K562 (cell line): Measurements from ENCODE around the gene LHB. TPM values are rescaled to one million over a fixed set of nuclear protein-coding genes. Genes with fewer than 3 reads are reported as not detected.

Experiments
- ADNP ChIP-seq: fragments of 200-800 bp; sonication (Bioruptor generic); IDR thresholded peaks from 2 replicates; pipeline ENCODE4 v1.6.1; 2016; ENCODE audit warnings: missing genetic modification characterization, missing compliant biosample characterization
- CHD1 ChIP-seq: fragments of 200-600 bp; sonication (generic); IDR thresholded peaks from one replicate; pipeline ENCODE4 v1.6.1; 2012; ENCODE audit warnings: mild to moderate bottlenecking, moderate library complexity, low read length, inconsistent platforms
- ETV5 ChIP-seq: sonication (generic); formaldehyde crosslinking; IDR thresholded peaks from 2 replicates; pipeline ENCODE4 v1.4.0; 2020; ENCODE audit warnings: low read depth, mild to moderate bottlenecking, missing genetic modification reagents
- HDAC8 ChIP-seq: fragments of 450-650 bp; IDR thresholded peaks from 2 replicates; pipeline ENCODE4 v1.6.1; 2016; ENCODE audit warnings: mild to moderate bottlenecking, missing genetic modification characterization, moderate library complexity, missing compliant biosample characterization
- PRPF4 ChIP-seq: fragments of 200-400 bp; formaldehyde crosslinking; IDR thresholded peaks from one replicate; pipeline ENCODE4 v1.6.1; 2017; ENCODE audit warnings: low read length, low read depth, mild to moderate bottlenecking; ENCODE audit not compliant: insufficient read depth, poor library complexity, severe bottlenecking
- PTTG1 ChIP-seq: fragments of 450-650 bp; IDR thresholded peaks from 2 replicates; pipeline ENCODE4 v1.6.1; 2016; ENCODE audit warnings: low read depth, mild to moderate bottlenecking, missing genetic modification characterization, missing compliant biosample characterization
- SRF ChIP-seq, 2 experiments: fragments of 250-450, 450-650 bp in 1 of 2; sonication (Bioruptor Pico) in 1 of 2; sonication (generic) in 1 of 2; formaldehyde crosslinking; IDR thresholded peaks; 2 replicates each; pipeline versions ENCODE4 v1.5.0 to v1.5.1; 2020 to 2022; ENCODE audit warnings: mild to moderate bottlenecking in 1 of 2, missing genetic modification reagents in 1 of 2
- ZFP1 ChIP-seq: fragments of 450-650 bp; formaldehyde crosslinking; IDR thresholded peaks from 2 replicates; pipeline ENCODE4 v1.4.0; 2020; ENCODE audit warnings: mild to moderate bottlenecking, mixed read lengths
- ZFPM2 ChIP-seq: fragments of 250-450 bp; sonication (Bioruptor Pico); IDR thresholded peaks from 2 replicates; pipeline ENCODE4 v1.5.1; 2022; ENCODE audit warnings: mild to moderate bottlenecking
- polyA plus RNA-seq, 8 experiments: library from polyadenylated mRNA; depleted of rRNA in 4 of 8; stranded (reverse) in 5 of 8; unstranded in 3 of 8; fragments of >200 nt; fragmentation: Nextera tagmentation in 2 of 8; fragmentation: Illumina TruSeq in 1 of 8; extraction: Ambion mirVana in 2 of 8; extraction: Trizol in 1 of 8; gene quantifications; 2 replicates each; pipeline versions ENCODE4 v1.2.1 to v1.2.3, GENCODE V29; 2011 to 2014; ENCODE audit warnings: inconsistent platforms in 1 of 8, missing spikeins in 1 of 8
- total RNA-seq, 7 experiments: library from RNA; depleted of rRNA in 6 of 7; stranded (reverse); fragments of >200 nt in 6 of 7; fragmentation: Illumina TruSeq in 2 of 7; extraction: Trizol in 2 of 7; gene quantifications; 2 replicates each; pipeline versions ENCODE4 v1.2.1 to v1.2.3, GENCODE V29; 2011 to 2021; ENCODE audit warnings: low replicate concordance in 1 of 7
- TF ChIP-seq, protein P1 (sequence below), 2 experiments: fragments of 450-650 bp; IDR thresholded peaks; 2 replicates each; pipeline ENCODE4 v1.6.1; 2016; ENCODE audit warnings: mild to moderate bottlenecking in 2 of 2, borderline replicate concordance in 1 of 2, low read depth in 1 of 2, moderate library complexity in 1 of 2
- TF ChIP-seq, protein P2 (sequence below): fragments of 450-650 bp; formaldehyde crosslinking; IDR thresholded peaks from 2 replicates; pipeline ENCODE4 v1.4.0; 2020; ENCODE audit warnings: mild to moderate bottlenecking, moderate library complexity
- TF ChIP-seq, protein P3 (sequence below), 3 experiments: IDR thresholded peaks in 2 of 3; conservative IDR thresholded peaks in 1 of 3; 2 replicates each; pipeline ENCODE4 v1.5.1; 2011 to 2012; ENCODE audit warnings: low read length in 3 of 3, mild to moderate bottlenecking in 3 of 3, control low read depth in 2 of 3, improper control_type of control experiment in 1 of 3, inconsistent platforms in 1 of 3, low read depth in 1 of 3, mixed read lengths in 1 of 3, moderate library complexity in 1 of 3; ENCODE audit not compliant: insufficient read depth in 2 of 3

LHB gene
- total and polyA plus RNA-seq, 9 of the 15 experiments (the other 6 are each of a cell fraction or from before 2014, with no cell fraction given): 0.54 TPM; not detected in 8

DNA sequence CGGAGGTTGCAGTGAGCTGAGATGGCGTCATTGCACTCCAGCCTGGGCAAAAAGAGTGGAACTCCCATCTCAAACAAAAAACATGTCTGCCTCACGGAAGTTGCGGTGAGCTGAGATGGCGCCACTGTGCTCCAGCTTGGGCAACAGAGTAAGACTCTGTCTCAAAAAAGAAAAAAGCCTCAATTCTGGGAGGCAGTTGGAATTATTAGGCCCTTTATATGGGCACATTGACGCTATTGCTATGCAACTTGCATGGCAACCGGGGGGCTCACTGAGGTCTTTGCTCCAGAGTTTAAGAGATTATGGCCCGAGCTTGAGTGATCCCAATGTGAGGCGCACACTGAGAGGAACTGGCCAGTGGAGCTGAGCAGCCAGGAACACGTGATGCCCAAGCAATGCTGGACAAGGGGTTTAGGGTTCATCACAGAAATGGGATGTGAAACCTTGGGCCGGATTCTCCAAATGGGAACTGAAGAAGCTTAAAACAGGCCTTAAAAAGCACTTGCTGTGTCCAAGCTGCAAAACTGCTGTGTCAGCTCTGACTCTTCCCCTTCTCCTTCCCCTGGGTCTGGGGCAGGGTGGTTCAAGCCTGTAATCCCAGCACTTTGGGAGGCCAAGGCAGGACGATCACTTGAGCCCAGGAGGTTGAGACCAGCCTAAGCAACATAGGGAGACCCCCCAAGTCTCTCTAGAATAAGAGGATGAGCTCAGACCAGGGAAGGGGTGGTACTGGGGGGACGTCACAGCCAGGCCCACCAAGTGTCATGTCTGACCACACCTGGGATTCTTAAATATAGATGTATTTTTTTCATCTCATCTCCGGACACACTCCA is 49.3 kb downstream of the LHB start (continued):
- TF ChIP-seq, protein P1, sequence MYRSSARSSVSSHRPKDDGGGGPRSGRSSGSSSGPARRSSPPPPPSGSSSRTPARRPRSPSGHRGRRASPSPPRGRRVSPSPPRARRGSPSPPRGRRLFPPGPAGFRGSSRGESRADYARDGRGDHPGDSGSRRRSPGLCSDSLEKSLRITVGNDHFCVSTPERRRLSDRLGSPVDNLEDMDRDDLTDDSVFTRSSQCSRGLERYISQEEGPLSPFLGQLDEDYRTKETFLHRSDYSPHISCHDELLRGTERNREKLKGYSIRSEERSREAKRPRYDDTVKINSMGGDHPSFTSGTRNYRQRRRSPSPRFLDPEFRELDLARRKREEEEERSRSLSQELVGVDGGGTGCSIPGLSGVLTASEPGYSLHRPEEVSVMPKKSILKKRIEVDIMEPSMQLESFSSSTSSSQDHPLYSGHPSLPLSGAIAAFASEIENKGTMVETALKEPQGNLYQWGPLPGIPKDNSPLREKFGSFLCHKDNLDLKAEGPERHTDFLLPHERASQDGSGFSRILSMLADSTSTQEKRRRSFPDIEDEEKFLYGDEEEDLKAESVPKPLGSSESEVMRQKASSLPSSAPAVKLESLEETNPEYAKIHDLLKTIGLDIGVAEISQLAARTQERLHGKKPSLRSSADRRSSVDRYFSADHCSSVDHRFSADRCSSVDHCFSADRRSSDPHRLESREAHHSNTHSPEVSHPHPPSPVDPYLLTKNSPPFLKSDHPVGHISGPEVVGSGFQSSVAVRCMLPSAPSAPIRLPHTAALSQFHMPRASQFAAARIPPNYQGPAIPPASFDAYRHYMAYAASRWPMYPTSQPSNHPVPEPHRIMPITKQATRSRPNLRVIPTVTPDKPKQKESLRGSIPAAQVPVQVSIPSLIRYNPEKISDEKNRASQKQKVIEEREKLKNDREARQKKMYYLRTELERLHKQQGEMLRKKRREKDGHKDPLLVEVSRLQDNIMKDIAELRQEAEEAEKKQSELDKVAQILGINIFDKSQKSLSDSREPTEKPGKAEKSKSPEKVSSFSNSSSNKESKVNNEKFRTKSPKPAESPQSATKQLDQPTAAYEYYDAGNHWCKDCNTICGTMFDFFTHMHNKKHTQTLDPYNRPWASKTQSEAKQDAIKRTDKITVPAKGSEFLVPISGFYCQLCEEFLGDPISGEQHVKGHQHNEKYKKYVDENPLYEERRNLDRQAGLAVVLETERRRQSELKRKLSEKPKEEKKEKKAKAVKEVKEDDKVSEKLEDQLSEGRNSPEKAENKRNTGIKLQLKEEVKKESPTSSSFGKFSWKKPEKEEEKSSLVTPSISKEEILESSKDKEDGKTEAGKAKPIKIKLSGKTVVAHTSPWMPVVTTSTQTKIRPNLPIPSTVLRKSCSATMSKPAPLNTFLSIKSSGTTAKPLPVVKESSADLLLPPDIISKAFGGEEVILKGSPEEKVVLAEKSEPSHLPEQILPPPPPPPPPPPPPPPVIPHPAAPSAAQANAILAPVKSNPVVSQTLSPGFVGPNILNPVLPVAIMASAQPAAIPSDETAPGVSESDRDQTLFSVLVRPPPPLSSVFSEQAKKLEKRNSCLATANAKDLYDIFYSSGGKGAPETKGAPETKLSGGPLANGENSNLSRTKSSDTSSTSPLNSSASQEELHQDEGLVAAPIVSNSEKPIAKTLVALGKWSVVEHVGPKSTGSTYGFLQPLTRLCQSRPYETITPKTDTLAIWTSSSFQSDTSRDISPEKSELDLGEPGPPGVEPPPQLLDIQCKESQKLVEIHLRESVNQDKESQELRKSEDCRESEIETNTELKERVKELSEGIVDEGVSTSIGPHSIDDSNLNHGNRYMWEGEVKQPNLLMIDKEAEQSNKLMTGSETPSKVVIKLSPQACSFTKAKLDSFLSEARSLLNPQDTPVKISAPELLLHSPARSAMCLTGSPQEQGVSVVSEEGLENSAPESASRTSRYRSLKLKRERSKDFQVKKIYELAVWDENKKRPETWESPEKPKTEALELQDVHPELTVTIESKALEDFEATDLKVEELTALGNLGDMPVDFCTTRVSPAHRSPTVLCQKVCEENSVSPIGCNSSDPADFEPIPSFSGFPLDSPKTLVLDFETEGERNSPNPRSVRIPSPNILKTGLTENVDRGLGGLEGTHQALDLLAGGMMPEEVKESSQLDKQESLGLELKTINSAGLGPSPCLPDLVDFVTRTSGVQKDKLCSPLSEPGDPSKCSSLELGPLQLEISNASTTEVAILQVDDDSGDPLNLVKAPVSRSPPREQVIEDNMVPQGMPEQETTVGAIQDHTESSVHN (IDR thresholded peaks at IDR 0.05; ENCODE audit: borderline replicate concordance in 1 of 2, low read depth in 1 of 2): 0 out of 4 replicates have a peak, but pooled peaks of 1 of the 2 experiments have one; percentile 21
- TF ChIP-seq PRPF4 (no peak), CHD1 (no peak), ADNP (no peak), ZFPM2 (CRISPR knock-in tag) (peak; percentile 94; the same call in 1 of the 2 replicates), PTTG1 (no peak), SRF (CRISPR knock-in tag; IDR thresholded peaks at IDR 0.05) (peak; percentile 25 to 40; a peak in 2 of 4 replicates), HDAC8 (no peak), ETV5 (CRISPR knock-in tag) (peak; percentile 51), ZFP1 (CRISPR knock-in tag) (peak; percentile 10; the same call in 1 of the 2 replicates)
- TF ChIP-seq, protein P2, sequence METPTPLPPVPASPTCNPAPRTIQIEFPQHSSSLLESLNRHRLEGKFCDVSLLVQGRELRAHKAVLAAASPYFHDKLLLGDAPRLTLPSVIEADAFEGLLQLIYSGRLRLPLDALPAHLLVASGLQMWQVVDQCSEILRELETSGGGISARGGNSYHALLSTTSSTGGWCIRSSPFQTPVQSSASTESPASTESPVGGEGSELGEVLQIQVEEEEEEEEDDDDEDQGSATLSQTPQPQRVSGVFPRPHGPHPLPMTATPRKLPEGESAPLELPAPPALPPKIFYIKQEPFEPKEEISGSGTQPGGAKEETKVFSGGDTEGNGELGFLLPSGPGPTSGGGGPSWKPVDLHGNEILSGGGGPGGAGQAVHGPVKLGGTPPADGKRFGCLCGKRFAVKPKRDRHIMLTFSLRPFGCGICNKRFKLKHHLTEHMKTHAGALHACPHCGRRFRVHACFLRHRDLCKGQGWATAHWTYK (CRISPR knock-in tag): peak; percentile 82; the same call in 1 of the 2 replicates
- TF ChIP-seq, protein P3, sequence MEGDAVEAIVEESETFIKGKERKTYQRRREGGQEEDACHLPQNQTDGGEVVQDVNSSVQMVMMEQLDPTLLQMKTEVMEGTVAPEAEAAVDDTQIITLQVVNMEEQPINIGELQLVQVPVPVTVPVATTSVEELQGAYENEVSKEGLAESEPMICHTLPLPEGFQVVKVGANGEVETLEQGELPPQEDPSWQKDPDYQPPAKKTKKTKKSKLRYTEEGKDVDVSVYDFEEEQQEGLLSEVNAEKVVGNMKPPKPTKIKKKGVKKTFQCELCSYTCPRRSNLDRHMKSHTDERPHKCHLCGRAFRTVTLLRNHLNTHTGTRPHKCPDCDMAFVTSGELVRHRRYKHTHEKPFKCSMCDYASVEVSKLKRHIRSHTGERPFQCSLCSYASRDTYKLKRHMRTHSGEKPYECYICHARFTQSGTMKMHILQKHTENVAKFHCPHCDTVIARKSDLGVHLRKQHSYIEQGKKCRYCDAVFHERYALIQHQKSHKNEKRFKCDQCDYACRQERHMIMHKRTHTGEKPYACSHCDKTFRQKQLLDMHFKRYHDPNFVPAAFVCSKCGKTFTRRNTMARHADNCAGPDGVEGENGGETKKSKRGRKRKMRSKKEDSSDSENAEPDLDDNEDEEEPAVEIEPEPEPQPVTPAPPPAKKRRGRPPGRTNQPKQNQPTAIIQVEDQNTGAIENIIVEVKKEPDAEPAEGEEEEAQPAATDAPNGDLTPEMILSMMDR (IDR thresholded peaks at IDR 0.05 in 2 of 3, conservative IDR thresholded peaks at IDR 0.05 in 1 of 3; ENCODE audit: insufficient read depth in 2 of 3, low read depth in 1 of 3, low read length in 3 of 3): no peak
